OCI-LY3 (cell line): ENCODE data around the gene TRMT112.

Experiments used
- EZH2phosphoT487 ChIP-seq: fragments of 200-600 bp; shearing (Covaris generic); IDR thresholded peaks from 2 replicates; pipeline ENCODE4 v1.6.1; 2018; ENCODE audit warnings: antibody characterized with exemption, mixed run types, low read depth
- TF ChIP-seq, protein P1 (sequence below): fragments of 200-600, 300-600 bp; sonication (generic); IDR thresholded peaks from 2 replicates; pipeline ENCODE4 v1.5.1; 2014; ENCODE audit warnings: antibody characterized with exemption, low read length, low read depth

DNA sequence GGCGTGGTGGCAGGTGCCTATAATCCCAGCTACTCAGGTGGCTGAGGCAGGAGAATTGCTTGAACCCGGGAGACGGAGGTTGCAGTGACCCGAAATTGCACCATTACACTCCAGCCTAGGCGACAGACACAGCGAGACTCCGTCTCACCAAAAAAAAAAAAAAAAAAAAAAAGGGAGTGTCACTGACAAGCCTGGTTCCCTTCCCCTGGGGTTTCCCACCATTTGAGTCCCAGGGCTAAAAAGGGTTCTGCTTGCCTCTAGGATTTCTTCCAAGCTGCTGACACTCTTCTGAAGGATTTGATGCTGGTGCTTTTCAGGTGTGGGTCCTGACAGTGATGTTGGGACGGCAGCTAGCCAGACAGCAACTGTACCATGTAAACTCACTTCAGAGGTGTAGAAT, 21.4 kb upstream of the TRMT112 start:
- TF ChIP-seq, protein P1, sequence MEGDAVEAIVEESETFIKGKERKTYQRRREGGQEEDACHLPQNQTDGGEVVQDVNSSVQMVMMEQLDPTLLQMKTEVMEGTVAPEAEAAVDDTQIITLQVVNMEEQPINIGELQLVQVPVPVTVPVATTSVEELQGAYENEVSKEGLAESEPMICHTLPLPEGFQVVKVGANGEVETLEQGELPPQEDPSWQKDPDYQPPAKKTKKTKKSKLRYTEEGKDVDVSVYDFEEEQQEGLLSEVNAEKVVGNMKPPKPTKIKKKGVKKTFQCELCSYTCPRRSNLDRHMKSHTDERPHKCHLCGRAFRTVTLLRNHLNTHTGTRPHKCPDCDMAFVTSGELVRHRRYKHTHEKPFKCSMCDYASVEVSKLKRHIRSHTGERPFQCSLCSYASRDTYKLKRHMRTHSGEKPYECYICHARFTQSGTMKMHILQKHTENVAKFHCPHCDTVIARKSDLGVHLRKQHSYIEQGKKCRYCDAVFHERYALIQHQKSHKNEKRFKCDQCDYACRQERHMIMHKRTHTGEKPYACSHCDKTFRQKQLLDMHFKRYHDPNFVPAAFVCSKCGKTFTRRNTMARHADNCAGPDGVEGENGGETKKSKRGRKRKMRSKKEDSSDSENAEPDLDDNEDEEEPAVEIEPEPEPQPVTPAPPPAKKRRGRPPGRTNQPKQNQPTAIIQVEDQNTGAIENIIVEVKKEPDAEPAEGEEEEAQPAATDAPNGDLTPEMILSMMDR: no peak
- no peak for TF ChIP-seq EZH2phosphoT487
